GM12872 (cell line): ENCODE measurements around the gene SWT1.

Experiments
- TF ChIP-seq, protein P1 (sequence below): IDR thresholded peaks from 3 replicates; pipeline ENCODE4 v1.5.1; 2011; ENCODE audit warnings: low read depth, mild to moderate bottlenecking, low read length, moderate library complexity; ENCODE audit not compliant: insufficient read depth

Gene SWT1

DNA sequence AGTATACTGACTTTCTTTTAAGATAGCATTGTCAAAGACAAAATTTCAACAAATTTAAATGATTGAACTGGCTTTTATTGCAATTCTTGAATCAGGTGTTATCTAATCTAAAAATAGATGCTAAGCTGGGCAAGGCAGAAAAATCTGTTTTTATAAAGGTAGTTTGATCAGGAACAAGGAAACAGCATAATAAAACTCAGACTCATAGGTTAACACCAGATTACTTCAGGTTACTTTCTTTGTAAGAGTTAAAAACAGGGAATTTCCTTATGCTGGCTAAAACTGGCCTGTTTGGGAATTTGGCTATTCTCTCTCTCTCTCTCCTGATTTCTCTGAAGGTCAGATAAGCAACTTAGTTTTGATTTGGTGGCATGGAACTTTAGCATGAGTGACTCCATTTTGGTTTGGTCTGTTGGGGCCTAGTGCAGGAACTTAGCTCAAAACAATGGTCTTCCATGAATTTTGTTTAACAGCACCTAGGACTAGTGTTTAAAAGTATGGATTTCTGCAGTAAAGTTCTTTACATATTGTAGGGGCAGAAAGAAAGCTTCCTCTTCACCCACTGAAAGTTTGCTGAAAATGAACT is 184.3 kb downstream of the SWT1 start:
- TF ChIP-seq, protein P1, sequence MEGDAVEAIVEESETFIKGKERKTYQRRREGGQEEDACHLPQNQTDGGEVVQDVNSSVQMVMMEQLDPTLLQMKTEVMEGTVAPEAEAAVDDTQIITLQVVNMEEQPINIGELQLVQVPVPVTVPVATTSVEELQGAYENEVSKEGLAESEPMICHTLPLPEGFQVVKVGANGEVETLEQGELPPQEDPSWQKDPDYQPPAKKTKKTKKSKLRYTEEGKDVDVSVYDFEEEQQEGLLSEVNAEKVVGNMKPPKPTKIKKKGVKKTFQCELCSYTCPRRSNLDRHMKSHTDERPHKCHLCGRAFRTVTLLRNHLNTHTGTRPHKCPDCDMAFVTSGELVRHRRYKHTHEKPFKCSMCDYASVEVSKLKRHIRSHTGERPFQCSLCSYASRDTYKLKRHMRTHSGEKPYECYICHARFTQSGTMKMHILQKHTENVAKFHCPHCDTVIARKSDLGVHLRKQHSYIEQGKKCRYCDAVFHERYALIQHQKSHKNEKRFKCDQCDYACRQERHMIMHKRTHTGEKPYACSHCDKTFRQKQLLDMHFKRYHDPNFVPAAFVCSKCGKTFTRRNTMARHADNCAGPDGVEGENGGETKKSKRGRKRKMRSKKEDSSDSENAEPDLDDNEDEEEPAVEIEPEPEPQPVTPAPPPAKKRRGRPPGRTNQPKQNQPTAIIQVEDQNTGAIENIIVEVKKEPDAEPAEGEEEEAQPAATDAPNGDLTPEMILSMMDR, result no peak
